Right lobe of liver (tissue), 6 donors: ENCODE measurements around the gene LHX4. TPM values are rescaled to one million over a fixed set of nuclear protein-coding genes. Genes with fewer than 3 reads are reported as not detected.

ENCODE experiments used
- ATAC-seq, 4 donors: fragments of 200-7000 bp; cut with Tn5 transposase; one replicate each; pipeline ENCODE4 v1.9.1; 2020; ENCODE audit warnings: mild to moderate bottlenecking in 4 of 4, moderate library complexity in 4 of 4
- DNase-seq, 3 donors: peaks; one replicate each; pipeline ENCODE4 v3.0.0-alpha.2; 2020
- H3K27ac ChIP-seq, 3 donors: fragments of 200-600 bp; one replicate each; pipeline ENCODE4 v1.8.0; 2022
- H3K27me3 ChIP-seq, 2 donors: fragments of 200-600 bp; one replicate each; pipeline ENCODE4 v1.8.0; 2022
- H3K36me3 ChIP-seq, 4 donors: fragments of 200-600 bp; sonication (generic) in 1 of 4; one replicate each; pipeline versions ENCODE4 v1.5.1 to v1.8.0; 2017 to 2022; ENCODE audit warnings: control low read depth in 1 of 4
- H3K4me1 ChIP-seq, 4 donors: fragments of 200-600 bp; sonication (generic) in 1 of 4; one replicate each; pipeline versions ENCODE4 v1.5.1 to v1.8.0; 2017 to 2022; ENCODE audit warnings: control low read depth in 1 of 4
- H3K4me3 ChIP-seq, 3 donors: fragments of 200-600 bp; one replicate each; pipeline ENCODE4 v1.8.0; 2022
- H3K9me3 ChIP-seq, 4 donors: fragments of 200-600 bp; sonication (generic) in 1 of 4; one replicate each; pipeline versions ENCODE4 v1.5.1 to v1.8.0; 2017 to 2022; ENCODE audit warnings: control low read depth in 1 of 4
- POLR2A ChIP-seq: fragments of 450-650 bp; IDR thresholded peaks from one replicate; pipeline ENCODE4 v1.6.1; 2017; ENCODE audit warnings: antibody characterized with exemption, mild to moderate bottlenecking
- WGBS: methylation state at CpG from one replicate; pipeline ENCODE4 v1.1.6; 2018; ENCODE audit warnings: low coverage, low lambda C conversion rate; ENCODE audit not compliant: insufficient coverage; ENCODE audit errors: missing lambda C conversion rate; 5-methylcytosine and 5-hydroxymethylcytosine counted together
- intact Hi-C, 2 donors: fragments of 100-400 bp; cut with DNase I; formaldehyde crosslinking; loops; one replicate each; pipeline versions ENCODE4 v1.11.2 to v1.14.1; 2022
- total RNA-seq, 6 experiments: library from RNA; depleted of rRNA in 2 of 6; stranded (reverse); fragments of >200 nt in 2 of 6; fragmentation: NEBNext Ultra II Directional in 3 of 6; extraction: Animal tissue kit (Norgen Biotek cat#: 25700) in 3 of 6; gene quantifications; one replicate each; pipeline versions ENCODE4 v1.1.0 to v1.2.4, GENCODE V29; 2016 to 2023
- TF ChIP-seq, protein P1 (sequence below), 4 donors: fragments of 200-600 bp in 3 of 4; fragments of 450-650 bp in 1 of 4; IDR thresholded peaks; one replicate each; pipeline versions ENCODE4 v1.5.1 to v1.8.0; 2016 to 2022; ENCODE audit warnings: antibody characterized with exemption in 4 of 4, mild to moderate bottlenecking in 2 of 4
- donor health status: DM: no; HTN: yes; CAD: no.
- donor health status: DM: no; HTN: no; CAD: no.
- donor health status: DM: no; HTN: no; CAD: no.
- donor health status: DM: no; HTN: yes; CAD: no.
- donor health status: DM: no; HTN: yes; CAD: no.

The LHX4 gene
- total RNA-seq, 6 experiments from 2014 or later, result not detected

DNA sequence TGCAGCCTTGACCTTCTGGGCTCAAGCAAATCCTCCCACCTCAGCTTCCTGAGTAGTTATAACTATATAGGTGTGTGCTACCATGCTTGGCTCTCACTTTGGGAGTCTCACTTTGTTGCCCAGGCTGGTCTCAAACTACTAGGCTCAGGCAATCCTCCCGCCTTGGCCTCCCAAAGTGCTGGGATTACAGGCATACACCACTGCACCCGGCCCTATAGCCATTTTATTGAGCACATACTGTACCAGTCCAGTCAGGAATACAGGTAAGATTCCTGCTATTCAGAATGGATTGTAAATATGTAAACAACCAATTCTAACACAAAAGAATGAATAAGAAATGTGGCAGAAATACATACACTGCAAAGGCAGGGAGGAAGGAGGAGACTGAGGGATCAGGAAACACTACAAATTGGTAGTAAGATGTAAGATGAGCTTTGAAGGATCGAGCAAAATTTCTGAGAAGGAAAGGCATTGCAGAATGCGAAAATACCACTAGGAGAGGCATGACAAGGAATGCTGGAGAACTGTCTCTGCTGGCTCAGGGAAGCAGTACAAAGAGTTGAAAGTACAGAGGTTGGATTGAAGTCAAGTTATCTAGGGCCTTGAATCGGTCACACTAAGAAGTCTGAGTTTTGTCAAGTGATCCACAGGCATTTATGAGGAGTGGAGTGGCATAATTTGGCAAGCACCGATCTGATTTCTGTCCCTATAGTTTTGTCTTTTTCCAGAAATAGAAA lies 60.4 kb downstream of the LHX4 start:
- Histone ChIP-seq H3K4me1 (peaks cover 0 to 14% (median 3%) of the 10 kb centered on the region in 4 donors), H3K27ac (peak overlapping the region in 2 of 3 donors; percentile 4 to 58), H3K4me3 (no peak overlapping the region), H3K36me3 (no peaks in the 10 kb centered on the region), H3K27me3 (no peaks in the 10 kb centered on the region), H3K9me3 (no peaks in the 10 kb centered on the region)
- 91% methylated on average over 6 of the region's 6 CpGs for WGBS
- DNase-seq, result no peak
- intact Hi-C loops, result no loop called here
- peak in 3 of 4 donors; percentile 13 to 54 (median 39) for ATAC-seq
- TF ChIP-seq, protein P1, sequence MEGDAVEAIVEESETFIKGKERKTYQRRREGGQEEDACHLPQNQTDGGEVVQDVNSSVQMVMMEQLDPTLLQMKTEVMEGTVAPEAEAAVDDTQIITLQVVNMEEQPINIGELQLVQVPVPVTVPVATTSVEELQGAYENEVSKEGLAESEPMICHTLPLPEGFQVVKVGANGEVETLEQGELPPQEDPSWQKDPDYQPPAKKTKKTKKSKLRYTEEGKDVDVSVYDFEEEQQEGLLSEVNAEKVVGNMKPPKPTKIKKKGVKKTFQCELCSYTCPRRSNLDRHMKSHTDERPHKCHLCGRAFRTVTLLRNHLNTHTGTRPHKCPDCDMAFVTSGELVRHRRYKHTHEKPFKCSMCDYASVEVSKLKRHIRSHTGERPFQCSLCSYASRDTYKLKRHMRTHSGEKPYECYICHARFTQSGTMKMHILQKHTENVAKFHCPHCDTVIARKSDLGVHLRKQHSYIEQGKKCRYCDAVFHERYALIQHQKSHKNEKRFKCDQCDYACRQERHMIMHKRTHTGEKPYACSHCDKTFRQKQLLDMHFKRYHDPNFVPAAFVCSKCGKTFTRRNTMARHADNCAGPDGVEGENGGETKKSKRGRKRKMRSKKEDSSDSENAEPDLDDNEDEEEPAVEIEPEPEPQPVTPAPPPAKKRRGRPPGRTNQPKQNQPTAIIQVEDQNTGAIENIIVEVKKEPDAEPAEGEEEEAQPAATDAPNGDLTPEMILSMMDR (IDR thresholded peaks at IDR 0.05), result no peak
- no peak for TF ChIP-seq POLR2A

DNA sequence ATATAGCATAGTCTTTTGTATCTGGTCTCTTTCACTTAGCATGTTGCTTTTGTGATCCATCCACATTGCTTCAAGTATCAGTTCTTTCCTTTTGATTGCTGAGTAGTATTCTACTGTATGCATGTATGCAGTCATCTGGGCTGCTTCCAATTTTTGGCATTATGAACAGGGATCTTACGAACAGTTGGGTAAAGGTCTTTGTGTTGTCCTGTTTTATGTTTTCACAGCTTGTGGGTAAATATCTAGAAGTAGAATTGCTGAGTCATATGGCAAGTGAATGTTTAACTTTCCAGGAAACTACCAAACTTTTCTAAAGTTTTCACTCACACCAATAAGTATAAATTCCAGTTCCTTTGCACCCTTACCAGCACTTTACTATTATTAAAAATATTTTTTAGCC lies 60.9 kb downstream of the LHX4 start:
- Histone ChIP-seq H3K36me3 (no peaks in the 10 kb centered on the region), H3K27me3 (no peaks in the 10 kb centered on the region), H3K4me1 (peaks cover 0 to 14% (median 3%) of the 10 kb centered on the region in 4 donors), H3K27ac (peak overlapping the region in 2 of 3 donors; percentile 4 to 58), H3K9me3 (no peaks in the 10 kb centered on the region), H3K4me3 (no peak overlapping the region)
- intact Hi-C loops, result no loop called here
- 0% methylated on average over 1 of the region's 1 CpG for WGBS
- DNase-seq (no peak), ATAC-seq (peak; percentile 72 to 96 (median 88))
- TF ChIP-seq, protein P1 (IDR thresholded peaks at IDR 0.05), result no peak
- TF ChIP-seq POLR2A, result no peak

DNA sequence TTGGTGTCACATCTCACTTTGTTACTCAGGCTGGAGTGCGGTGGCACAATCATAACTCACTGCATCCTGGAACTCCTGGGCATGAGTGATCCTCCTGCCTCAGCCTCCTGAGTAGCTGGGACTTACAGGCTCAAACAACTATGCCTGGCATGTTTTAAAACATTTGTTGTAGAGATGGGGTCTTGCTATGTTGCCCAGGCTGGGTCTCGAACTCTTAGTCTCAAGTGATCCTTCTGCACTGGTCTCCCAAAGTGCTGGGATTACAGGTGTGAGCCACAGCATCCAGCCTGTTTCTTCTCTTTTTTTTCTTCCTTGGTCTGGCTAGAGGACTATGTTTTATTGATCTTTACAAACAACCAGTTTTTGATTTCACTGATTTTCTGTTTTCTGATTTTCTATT lies 64.6 kb downstream of the LHX4 start:
- Histone ChIP-seq H3K4me3 (no peak overlapping the region), H3K27ac (no peak overlapping the region), H3K36me3 (no peaks in the 10 kb centered on the region), H3K4me1 (peaks cover 0 to 9% (median 3%) of the 10 kb centered on the region in 4 donors), H3K9me3 (no peaks in the 10 kb centered on the region), H3K27me3 (no peaks in the 10 kb centered on the region)
- DNase-seq (no peak), ATAC-seq (no peak)
- 93% methylated on average over 2 of the region's 2 CpGs for WGBS
- intact Hi-C loops, result no loop called here
- TF ChIP-seq, protein P1 (IDR thresholded peaks at IDR 0.05), result no peak
- no peak for TF ChIP-seq POLR2A

DNA sequence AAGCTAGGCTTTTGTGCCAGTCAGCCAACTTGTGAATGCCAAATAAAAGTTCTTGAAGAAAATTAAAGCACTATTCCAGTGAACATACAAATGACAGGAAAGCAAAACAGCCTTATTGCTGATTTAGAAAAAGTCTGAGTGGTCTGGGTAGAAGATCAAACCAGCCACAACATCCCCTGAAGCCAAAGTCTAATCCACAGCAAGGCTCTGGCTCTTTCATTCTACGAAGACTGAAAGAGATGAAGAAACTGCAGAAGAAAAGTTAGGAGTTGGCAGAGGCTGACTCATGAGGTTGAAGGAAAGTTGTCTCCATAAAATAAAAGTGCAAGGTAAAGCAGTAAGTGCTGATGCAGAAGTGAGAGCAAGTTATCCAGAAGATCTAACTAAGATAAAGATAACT lies 65.9 kb downstream of the LHX4 start:
- no peak for ATAC-seq
- 92% methylated on average over 1 of the region's 1 CpG for WGBS
- intact Hi-C loops, result no loop called here
- Histone ChIP-seq H3K4me1 (peaks cover 0 to under 1% (median under 1%) of the 10 kb centered on the region in 4 donors), H3K36me3 (no peaks in the 10 kb centered on the region), H3K27me3 (no peaks in the 10 kb centered on the region), H3K4me3 (no peak overlapping the region), H3K9me3 (no peaks in the 10 kb centered on the region), H3K27ac (no peak overlapping the region)
- no peak for DNase-seq
- TF ChIP-seq POLR2A, result no peak
- TF ChIP-seq, protein P1 (IDR thresholded peaks at IDR 0.05), result no peak
